Measurements from ENCODE around the gene NPC1. TPM values are rescaled to one million over a fixed set of nuclear protein-coding genes. Genes with fewer than 3 reads are reported as not detected.

The NPC1 gene
- total RNA-seq, 1 experiment from 2014 or later, result 39.6 TPM

DNA sequence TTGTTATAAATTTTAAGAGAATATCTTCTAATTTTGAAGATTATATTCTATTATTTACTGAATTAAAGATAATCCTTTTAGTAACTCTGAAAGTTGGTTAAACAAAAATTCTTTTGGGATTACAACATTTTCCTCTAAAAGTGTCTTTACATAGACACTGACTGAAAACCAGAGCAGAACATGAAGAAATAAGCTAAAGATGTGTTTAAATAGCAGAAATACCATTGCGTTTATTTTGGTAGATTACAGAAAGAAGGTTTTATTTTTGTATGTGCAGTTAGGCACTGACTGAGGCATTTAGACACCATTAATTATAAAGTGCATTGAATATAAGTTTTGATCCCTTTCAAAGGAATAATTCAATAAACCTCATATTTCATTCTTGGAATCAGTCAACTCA is 13.5 kb upstream of the NPC1 start:
- Histone ChIP-seq H3K9me2 (ENCODE audit: insufficient read depth) (no peaks in the 10 kb centered on the region), H3K36me3 (ENCODE audit: low read depth) (no peaks in the 10 kb centered on the region), H2AFZ (no peak overlapping the region), H3K27me3 (ENCODE audit: insufficient read depth, low read depth) (no peaks in the 10 kb centered on the region), H3K4me2 (no peak overlapping the region), H3K9me3 (ENCODE audit: insufficient read depth, low read depth) (no peaks in the 10 kb centered on the region), H4K20me1 (ENCODE audit: insufficient read depth) (no peaks in the 10 kb centered on the region), H3K4me3 (no peak overlapping the region), H3K79me2 (ENCODE audit: low read depth) (no peaks in the 10 kb centered on the region), H3K4me1 (replicated peaks; ENCODE audit: insufficient read depth) (no peaks in the 10 kb centered on the region), H3F3A (ENCODE audit: insufficient read depth, low read depth) (no peaks in the 10 kb centered on the region), H3K27ac (no peak overlapping the region)
- BruUV-seq (replicated peaks), result no TSS peak
- intact Hi-C loops (cut with micrococcal nuclease; ENCODE audit: unreplicated experiment), result no loop called here
- ChIA-PET POLR2A (ENCODE audit: unreplicated experiment) (no interaction called here), CTCF (no interaction called here)
- no peak for DNase-seq
- TF ChIP-seq EZH2 (IDR thresholded peaks at IDR 0.05; ENCODE audit: low read depth), result no peak
- TF ChIP-seq, protein P1, sequence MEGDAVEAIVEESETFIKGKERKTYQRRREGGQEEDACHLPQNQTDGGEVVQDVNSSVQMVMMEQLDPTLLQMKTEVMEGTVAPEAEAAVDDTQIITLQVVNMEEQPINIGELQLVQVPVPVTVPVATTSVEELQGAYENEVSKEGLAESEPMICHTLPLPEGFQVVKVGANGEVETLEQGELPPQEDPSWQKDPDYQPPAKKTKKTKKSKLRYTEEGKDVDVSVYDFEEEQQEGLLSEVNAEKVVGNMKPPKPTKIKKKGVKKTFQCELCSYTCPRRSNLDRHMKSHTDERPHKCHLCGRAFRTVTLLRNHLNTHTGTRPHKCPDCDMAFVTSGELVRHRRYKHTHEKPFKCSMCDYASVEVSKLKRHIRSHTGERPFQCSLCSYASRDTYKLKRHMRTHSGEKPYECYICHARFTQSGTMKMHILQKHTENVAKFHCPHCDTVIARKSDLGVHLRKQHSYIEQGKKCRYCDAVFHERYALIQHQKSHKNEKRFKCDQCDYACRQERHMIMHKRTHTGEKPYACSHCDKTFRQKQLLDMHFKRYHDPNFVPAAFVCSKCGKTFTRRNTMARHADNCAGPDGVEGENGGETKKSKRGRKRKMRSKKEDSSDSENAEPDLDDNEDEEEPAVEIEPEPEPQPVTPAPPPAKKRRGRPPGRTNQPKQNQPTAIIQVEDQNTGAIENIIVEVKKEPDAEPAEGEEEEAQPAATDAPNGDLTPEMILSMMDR (conservative IDR thresholded peaks at IDR 0.05), result no peak

DNA sequence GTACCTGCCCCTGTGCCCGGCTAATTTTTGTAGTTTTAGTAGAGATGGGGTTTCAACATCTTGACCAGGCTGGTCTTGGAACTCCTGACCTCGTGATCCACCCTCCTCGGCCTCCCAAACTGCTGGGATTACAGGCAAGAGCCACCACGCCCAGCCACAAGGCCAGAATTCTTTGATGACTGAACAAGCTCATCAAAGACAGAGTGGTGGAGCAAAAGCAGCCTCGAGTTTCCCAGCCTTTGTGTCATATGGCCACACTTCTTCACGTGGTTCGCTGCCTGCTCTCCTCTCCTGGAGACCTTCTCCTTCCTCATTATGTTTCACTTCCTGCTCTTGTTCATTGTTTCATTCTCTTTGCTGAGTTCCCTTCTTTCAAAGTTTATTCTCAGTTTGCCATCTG is 9.9 kb upstream of the NPC1 start:
- CTCF ChIA-PET, result no interaction called here
- no TSS peak for BruUV-seq (replicated peaks)
- peaks cover 8% of the 10 kb centered on the region; the same call in 1 of the 2 replicates for H3F3A ChIP-seq (ENCODE audit: insufficient read depth, low read depth)
- H3K9me3 ChIP-seq (ENCODE audit: insufficient read depth, low read depth), result no peaks in the 10 kb centered on the region
- intact Hi-C loops (cut with micrococcal nuclease; ENCODE audit: unreplicated experiment), result no loop called here
- DNase-seq, result no peak
- H4K20me1 ChIP-seq (ENCODE audit: insufficient read depth), result no peaks in the 10 kb centered on the region
- 0 out of 2 replicates have a peak, but pooled peaks cover 5% of the 10 kb centered on the region for H3K4me1 ChIP-seq (replicated peaks; ENCODE audit: insufficient read depth)
- no peaks in the 10 kb centered on the region for H3K27me3 ChIP-seq (ENCODE audit: insufficient read depth, low read depth)
- H3K4me3 ChIP-seq, result no peak overlapping the region
- POLR2A ChIA-PET (ENCODE audit: unreplicated experiment), result no interaction called here
- H3K9me2 ChIP-seq (ENCODE audit: insufficient read depth), result no peaks in the 10 kb centered on the region
- no peak overlapping the region for H3K4me2 ChIP-seq
- H3K79me2 ChIP-seq (ENCODE audit: low read depth), result no peaks in the 10 kb centered on the region
- H2AFZ ChIP-seq, result no peak overlapping the region
- no peaks in the 10 kb centered on the region for H3K36me3 ChIP-seq (ENCODE audit: low read depth)
- no peak overlapping the region for H3K27ac ChIP-seq
- TF ChIP-seq, protein P1 (conservative IDR thresholded peaks at IDR 0.05), result no peak
- no peak for TF ChIP-seq EZH2 (IDR thresholded peaks at IDR 0.05; ENCODE audit: low read depth)

DNA sequence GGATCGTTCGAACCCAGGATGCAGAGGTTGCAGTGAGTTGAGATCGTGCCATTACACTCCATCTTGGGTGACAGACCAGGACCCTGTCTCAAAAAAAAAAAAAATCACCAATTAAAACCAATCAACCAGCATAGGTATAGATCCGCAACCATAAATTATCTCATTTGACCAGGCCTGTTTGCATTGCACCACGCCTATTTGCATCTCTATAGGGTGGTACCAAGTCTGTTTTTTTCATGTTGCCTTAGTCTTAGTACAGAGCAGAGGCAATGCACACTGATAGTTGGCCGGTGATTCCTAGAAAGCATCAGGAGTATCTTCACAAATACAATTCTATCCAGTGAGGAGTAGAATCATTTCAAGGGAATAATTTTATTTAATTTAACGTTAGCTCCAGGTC is 9.3 kb upstream of the NPC1 start:
- BruUV-seq (replicated peaks), result no TSS peak
- no peak for TF ChIP-seq EZH2 (IDR thresholded peaks at IDR 0.05; ENCODE audit: low read depth)
- TF ChIP-seq, protein P1 (conservative IDR thresholded peaks at IDR 0.05), result no peak
- Histone ChIP-seq H3K36me3 (ENCODE audit: low read depth) (no peaks in the 10 kb centered on the region), H3K27me3 (ENCODE audit: insufficient read depth, low read depth) (no peaks in the 10 kb centered on the region), H3K4me2 (no peak overlapping the region), H3K79me2 (ENCODE audit: low read depth) (no peaks in the 10 kb centered on the region), H3K4me3 (no peak overlapping the region), H3K27ac (no peak overlapping the region), H4K20me1 (ENCODE audit: insufficient read depth) (no peaks in the 10 kb centered on the region), H3K9me3 (ENCODE audit: insufficient read depth, low read depth) (no peaks in the 10 kb centered on the region), H3K4me1 (replicated peaks; ENCODE audit: insufficient read depth) (0 out of 2 replicates have a peak, but pooled peaks cover 5% of the 10 kb centered on the region), H2AFZ (no peak overlapping the region), H3K9me2 (ENCODE audit: insufficient read depth) (no peaks in the 10 kb centered on the region), H3F3A (ENCODE audit: insufficient read depth, low read depth) (peaks cover 8% of the 10 kb centered on the region; the same call in 1 of the 2 replicates)
- CTCF ChIA-PET, result no interaction called here
- POLR2A ChIA-PET (ENCODE audit: unreplicated experiment), result no interaction called here
- intact Hi-C loops (cut with micrococcal nuclease; ENCODE audit: unreplicated experiment), result no loop called here
- DNase-seq, result no peak

Data from PC-9 (cell line).